Kidney (tissue), 14 donors: ENCODE data around the gene TNRC18. TPM values are rescaled to one million over a fixed set of nuclear protein-coding genes. Genes with fewer than 3 reads are reported as not detected.
"Not testable (repeated sequence)": the region's sequence is repeated elsewhere in the genome, so short reads cannot be mapped to it uniquely, and the experiment has no call there.

ENCODE experiments used
- DNase-seq, 5 donors: peaks; one replicate each; pipeline ENCODE4 v3.0.0-alpha.2; 2013 to 2020
- FAIRE-seq: peaks from 2 replicates; lab custom pipeline; 2012; peaks lifted over from hg19 to GRCh38; lab: Jason Lieb, UNC
- H3K27ac ChIP-seq, 2 donors: one replicate each; pipeline ENCODE4 v1.7.0; 2013; ENCODE audit warnings: low read depth in 2 of 2, low read length in 2 of 2, inconsistent platforms in 1 of 2
- H3K27me3 ChIP-seq: one replicate; pipeline ENCODE4 v1.7.1; 2013; ENCODE audit warnings: low read length, inconsistent platforms; ENCODE audit not compliant: control insufficient read depth, insufficient read depth
- H3K36me3 ChIP-seq, 3 donors: one replicate each; pipeline versions ENCODE4 v1.7.0 to v1.7.1; 2013; ENCODE audit warnings: low read length in 3 of 3, control low read depth in 1 of 3, inconsistent platforms in 1 of 3; ENCODE audit not compliant: insufficient read depth in 3 of 3, control insufficient read depth in 2 of 3
- H3K4me1 ChIP-seq, 3 donors: one replicate each; pipeline versions ENCODE4 v1.7.0 to v1.7.1; 2013; ENCODE audit warnings: low read length in 3 of 3, inconsistent platforms in 1 of 3, low read depth in 1 of 3; ENCODE audit not compliant: control insufficient read depth in 2 of 3, insufficient read depth in 2 of 3
- H3K4me3 ChIP-seq, 3 donors: one replicate each; pipeline versions ENCODE4 v1.7.0 to v1.8.1; 2013; ENCODE audit warnings: low read length in 3 of 3, control low read depth in 1 of 3, inconsistent platforms in 1 of 3
- H3K9ac ChIP-seq, 3 donors: one replicate each; pipeline versions ENCODE4 v1.7.0 to v1.7.1; 2013; ENCODE audit warnings: low read length in 3 of 3, control low read depth in 1 of 3, inconsistent platforms in 1 of 3
- H3K9me3 ChIP-seq, 3 donors: one replicate each; pipeline versions ENCODE4 v1.7.0 to v1.7.1; 2013; ENCODE audit warnings: low read length in 3 of 3, control low read depth in 1 of 3, inconsistent platforms in 1 of 3; ENCODE audit not compliant: control insufficient read depth in 2 of 3, insufficient read depth in 1 of 3
- intact Hi-C: fragments of 100-400 bp; cut with DNase I; formaldehyde crosslinking; loops from one replicate; pipeline ENCODE4 v1.11.1; 2022
- polyA plus RNA-seq: library from polyadenylated mRNA; stranded (reverse); fragments of 350-450 nt; fragmentation: Illumina TruSeq; extraction: RNeasy Lipid Tissue Mini Kit (QIAGEN cat#74804); gene quantifications from one replicate; pipeline ENCODE4 v1.2.3, GENCODE V29; 2014; ENCODE audit warnings: low read depth, low replicate concordance; ENCODE audit not compliant: insufficient read depth
- total RNA-seq: library from RNA; stranded (reverse); fragmentation: NEBNext Ultra II Directional; extraction: Animal tissue kit (Norgen Biotek cat#: 25700); gene quantifications from one replicate; pipeline ENCODE4 v1.2.1, GENCODE V29; 2021
- TF ChIP-seq, protein P1 (sequence below): IDR thresholded peaks from 3 replicates; pipeline ENCODE4 v1.5.1; 2012; ENCODE audit warnings: mild to moderate bottlenecking, moderate library complexity, borderline replicate concordance; ENCODE audit not compliant: insufficient read depth; ENCODE audit errors: extremely low read depth
- donor health status: control.
- donor health status: control.
- donor health status: control.
- donor health status: control.
- donor health status: control.
- donor health status: DM: yes; HTN: yes; CAD: no.
- donor health status: Normal renal cell carcinoma (clear cell type).

Gene TNRC18
- total and polyA plus RNA-seq, 2 donors from 2014 or later = 12.5 to 125 TPM

DNA sequence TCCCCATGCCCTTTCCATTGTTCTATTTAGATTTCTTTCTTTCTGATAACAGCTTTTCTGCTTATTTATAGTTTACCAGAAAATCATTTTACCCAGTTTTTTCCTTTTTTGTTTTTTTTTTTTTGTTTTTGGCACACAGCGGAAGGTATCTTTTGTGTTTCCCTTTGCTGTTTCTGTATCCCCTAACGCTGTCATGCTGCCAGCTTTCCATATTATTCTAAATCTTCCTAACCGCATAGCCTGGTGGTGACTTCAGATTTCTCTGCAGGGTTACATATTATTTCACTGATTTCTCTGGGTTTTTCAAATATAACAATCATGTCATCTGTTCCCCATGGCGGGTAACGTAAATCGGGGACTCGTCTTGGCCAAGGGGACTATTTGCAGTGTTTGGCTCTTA lies 144.9 kb downstream of the TNRC18 start:
- Histone ChIP-seq H3K4me3 (no peak overlapping the region), H3K27ac (no peak overlapping the region), H3K9ac (no peak overlapping the region), H3K9me3 (no peaks in the 10 kb centered on the region), H3K27me3 (no peaks in the 10 kb centered on the region), H3K4me1 (no peaks in the 10 kb centered on the region), H3K36me3 (no peaks in the 10 kb centered on the region)
- DNase-seq = no peak
- TF ChIP-seq, protein P1, sequence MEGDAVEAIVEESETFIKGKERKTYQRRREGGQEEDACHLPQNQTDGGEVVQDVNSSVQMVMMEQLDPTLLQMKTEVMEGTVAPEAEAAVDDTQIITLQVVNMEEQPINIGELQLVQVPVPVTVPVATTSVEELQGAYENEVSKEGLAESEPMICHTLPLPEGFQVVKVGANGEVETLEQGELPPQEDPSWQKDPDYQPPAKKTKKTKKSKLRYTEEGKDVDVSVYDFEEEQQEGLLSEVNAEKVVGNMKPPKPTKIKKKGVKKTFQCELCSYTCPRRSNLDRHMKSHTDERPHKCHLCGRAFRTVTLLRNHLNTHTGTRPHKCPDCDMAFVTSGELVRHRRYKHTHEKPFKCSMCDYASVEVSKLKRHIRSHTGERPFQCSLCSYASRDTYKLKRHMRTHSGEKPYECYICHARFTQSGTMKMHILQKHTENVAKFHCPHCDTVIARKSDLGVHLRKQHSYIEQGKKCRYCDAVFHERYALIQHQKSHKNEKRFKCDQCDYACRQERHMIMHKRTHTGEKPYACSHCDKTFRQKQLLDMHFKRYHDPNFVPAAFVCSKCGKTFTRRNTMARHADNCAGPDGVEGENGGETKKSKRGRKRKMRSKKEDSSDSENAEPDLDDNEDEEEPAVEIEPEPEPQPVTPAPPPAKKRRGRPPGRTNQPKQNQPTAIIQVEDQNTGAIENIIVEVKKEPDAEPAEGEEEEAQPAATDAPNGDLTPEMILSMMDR = no peak
- FAIRE-seq = no peak
- intact Hi-C loops = no loop called here

- Histone ChIP-seq H3K9me3 (no peaks in the 10 kb centered on the region), H3K4me1 (no peaks in the 10 kb centered on the region), H3K27ac (no peak overlapping the region), H3K27me3 (no peaks in the 10 kb centered on the region), H3K9ac (no peak overlapping the region), H3K36me3 (no peaks in the 10 kb centered on the region), H3K4me3 (no peak overlapping the region)
- FAIRE-seq (no peak), DNase-seq (no peak)
- TF ChIP-seq, protein P1 = no peak
- intact Hi-C loops = no loop called here
Measured at GRCh38 chr7:5276611-5277010, 147.0 kb downstream of the TNRC18 start.

DNA sequence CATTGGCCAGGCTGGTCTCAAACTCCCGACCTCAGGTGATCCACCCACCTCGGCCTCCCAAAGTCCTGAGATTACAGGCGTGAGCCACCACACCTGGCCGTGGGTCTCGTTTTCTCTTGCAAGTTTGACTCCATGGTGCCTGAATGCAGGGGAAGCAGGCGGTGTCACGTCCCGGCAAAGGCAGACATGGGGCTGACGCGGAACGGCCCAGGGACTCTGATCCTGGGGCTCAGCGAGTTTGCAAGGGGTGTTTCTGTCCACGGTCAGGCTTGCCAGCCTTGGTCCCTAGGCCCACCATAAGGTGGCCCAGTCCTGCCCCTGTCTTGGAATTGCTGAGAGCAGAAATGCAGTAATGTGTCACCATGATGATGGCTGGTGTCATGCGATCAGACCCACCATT lies 147.5 kb downstream of the TNRC18 start:
- H3K27me3 ChIP-seq, H3K4me1 ChIP-seq, H3K36me3 ChIP-seq, FAIRE-seq, intact Hi-C loops, H3K27ac ChIP-seq, H3K4me3 ChIP-seq, DNase-seq, H3K9me3 ChIP-seq, H3K9ac ChIP-seq: not testable (repeated sequence)

DNA sequence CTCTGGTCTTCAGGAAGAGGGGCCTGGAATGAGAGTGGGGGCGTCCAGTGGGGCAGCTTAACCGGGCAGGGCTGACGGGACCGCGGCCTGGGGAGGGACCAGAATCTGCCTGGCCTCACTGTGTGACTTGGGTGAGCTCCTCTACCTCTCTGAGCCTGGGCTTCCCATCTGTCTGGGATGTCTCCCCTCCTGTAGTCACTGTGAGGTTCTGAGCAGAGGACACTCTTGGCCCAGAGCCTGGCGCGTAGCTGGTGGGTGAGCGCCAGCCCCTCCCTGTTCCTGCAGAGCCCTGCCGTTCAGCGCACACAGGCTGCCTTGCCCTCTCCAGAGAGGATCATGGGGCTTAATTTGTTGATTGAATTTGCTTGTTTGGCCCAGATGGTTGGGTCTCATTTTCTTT lies 148.1 kb downstream of the TNRC18 start:
- H3K36me3 ChIP-seq, intact Hi-C loops: not testable (repeated sequence)

GRCh38 chr7:5274985-5275431 lies 148.6 kb downstream of the TNRC18 start:
- peak in 1 of 5 donors; percentile 29 for DNase-seq

More for the DNA sequence above, 148.1 kb downstream of the TNRC18 start:
- H3K9me3 ChIP-seq, DNase-seq, FAIRE-seq, H3K4me3 ChIP-seq, H3K9ac ChIP-seq, H3K27ac ChIP-seq, H3K27me3 ChIP-seq, H3K4me1 ChIP-seq: not testable (repeated sequence)

More at GRCh38 chr7:5274985-5275431, 148.6 kb downstream of the TNRC18 start:
- intact Hi-C loops, H3K27ac ChIP-seq, FAIRE-seq, H3K4me1 ChIP-seq, H3K36me3 ChIP-seq, H3K9me3 ChIP-seq, H3K9ac ChIP-seq, H3K4me3 ChIP-seq, H3K27me3 ChIP-seq: not testable (repeated sequence)
